HG02943 (cell line): ENCODE data around the gene MYH10.

Experiments used
- ATAC-seq: cut with Tn5 transposase; IDR thresholded peaks from one replicate; pipeline ENCODE4 v1.9.1; 2021; ENCODE audit warnings: mild to moderate bottlenecking, low read depth, moderate library complexity; ENCODE audit not compliant: unreplicated experiment

MYH10 gene

DNA sequence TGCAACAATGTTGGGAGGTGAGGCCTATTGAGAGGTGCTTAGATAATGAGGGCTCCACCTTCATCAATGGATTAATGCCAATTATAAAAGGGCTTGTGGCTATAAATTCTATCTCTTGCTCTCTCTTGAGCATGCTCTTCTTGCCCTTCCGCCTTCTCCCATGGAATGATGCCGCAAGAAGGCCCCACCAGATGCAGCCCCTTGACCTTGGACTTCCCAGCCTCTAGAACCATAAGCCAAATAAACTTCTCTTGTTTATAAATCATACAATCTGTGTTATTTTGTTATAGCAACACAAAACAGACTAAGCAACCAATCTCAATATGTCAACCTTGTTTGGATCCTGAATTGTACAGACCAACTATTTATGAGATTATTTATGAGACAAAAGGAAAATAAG lies 20.0 kb downstream of the MYH10 start:
- ATAC-seq: no peak

DNA sequence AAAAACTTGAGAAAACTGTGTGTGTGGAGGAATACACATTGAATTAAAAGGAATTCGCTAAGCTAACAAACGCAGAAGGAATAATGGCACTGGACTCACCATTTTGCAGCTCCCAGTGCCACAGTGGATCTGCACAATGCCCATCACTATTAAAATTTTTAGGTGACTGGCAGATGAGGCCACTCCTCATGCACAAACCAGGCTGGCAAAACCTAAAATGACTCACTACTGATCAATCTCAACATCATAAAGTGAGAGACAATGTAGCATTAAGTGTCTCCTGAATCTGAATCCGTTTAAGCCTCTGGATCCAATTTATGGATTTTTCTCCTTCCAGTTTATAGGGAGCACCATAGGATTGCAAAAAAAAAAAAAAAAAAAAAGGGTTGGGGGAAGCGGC lies 20.6 kb downstream of the MYH10 start:
- no peak for ATAC-seq

- ATAC-seq: no peak
These were observed 22.5 kb downstream of the MYH10 start for GRCh38 chr17:8608001-8608400.

GRCh38 chr17:8606401-8606800 lies 24.1 kb downstream of the MYH10 start:
- ATAC-seq: no peak

DNA sequence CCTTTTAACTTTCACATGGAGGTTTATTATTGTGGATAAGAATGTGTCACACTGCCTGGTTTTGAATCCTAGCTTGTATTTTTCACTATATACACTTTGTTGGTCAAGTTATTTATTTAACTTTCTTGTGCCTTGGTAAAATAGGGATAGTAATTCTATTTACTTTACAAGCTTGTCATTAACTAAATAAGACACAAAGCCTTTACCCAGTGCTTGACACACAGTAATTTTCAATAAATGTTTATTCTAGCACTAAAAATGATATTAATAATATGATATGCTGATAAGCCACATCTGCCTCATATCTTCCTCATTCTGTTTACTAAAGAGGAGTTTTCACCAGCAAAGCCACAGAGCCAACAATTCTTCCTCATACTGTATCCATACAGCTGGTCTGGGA lies 27.8 kb downstream of the MYH10 start:
- ATAC-seq: no peak

- ATAC-seq: no peak
These were observed 31.0 kb downstream of the MYH10 start for GRCh38 chr17:8599351-8600011.

DNA sequence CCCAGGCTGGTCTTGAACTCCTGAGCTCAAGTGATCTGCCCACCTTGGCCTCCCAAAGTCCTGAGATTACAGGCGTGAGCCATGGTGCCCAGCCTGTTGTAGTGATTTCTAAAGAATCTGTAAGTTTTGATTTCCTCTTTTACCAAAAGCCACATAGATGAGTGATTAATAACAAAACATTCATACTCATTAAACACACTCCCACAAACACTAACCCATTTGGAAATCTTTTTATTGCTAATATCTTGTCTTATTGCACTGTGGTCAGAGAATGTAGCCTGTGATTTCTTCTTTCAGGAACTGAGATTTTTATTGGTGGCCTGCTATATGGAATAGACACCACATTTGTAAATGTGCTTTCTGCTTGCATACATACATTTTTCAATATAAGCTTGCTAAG lies 31.6 kb downstream of the MYH10 start:
- no peak for ATAC-seq

DNA sequence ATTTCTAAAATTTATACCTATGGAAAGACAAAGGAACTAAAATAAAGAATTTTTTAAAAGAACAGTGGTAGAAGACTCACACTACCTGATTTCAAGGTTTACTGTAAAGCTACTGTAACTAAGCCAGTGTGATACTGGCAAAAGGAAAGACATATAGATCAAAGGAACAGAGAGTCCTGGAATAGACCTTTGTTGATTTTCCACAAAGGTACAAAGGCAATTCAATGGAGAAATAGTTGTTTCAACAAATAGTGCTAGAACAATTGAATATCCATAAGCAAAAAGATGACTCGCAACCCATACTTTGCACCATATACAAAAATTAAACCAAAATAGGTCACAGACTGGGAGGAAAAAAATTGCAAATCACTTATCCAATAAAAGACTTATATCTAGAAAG lies 36.7 kb downstream of the MYH10 start:
- ATAC-seq: no peak

DNA sequence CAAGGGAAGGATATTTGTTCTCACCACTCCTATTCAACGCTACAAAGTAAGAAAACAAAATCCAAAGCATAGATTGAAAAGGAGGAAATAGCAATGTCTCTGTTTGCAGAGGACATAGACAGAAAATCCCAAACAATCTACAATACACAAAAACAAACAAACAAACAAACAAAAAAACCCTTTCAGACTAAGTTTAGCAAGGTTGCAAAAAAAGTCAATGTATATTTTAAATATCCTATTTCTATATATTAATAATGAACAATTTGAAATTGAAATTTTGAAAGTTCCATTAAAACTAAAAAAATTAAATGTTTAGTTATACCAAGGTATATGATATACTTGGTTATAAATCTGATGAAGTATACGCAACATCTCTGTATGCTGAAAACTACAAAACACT lies 37.2 kb downstream of the MYH10 start:
- ATAC-seq: no peak

DNA sequence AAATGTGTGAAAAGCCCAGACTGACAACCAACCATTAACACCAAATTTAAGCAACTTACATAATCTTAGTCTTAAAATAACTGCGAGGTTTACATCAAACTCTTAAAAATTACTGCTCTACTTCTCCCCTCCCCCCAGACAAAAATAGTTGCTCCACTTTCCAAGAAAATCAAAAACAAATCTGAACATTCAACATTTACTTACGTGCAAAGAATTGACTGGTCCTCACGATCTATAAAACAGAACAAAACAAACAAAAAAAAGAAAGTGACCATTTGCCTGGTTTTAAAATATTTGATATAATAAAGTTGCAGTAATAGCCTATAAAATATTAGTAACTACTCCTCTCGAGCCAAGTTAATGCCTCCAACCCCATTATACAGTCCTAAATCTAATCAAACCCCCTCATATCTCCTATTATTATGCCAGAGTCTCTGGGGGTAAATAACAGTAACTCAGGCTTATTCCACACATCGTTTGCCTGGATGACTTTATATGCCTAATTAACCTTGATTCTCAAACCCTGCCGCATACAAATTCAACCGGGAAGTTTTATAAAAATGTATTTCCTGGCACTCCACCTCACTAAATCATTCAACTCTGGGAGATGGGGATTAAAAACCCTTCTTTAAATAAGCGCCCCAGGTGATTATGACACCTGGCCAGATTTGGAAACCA lies 41.5 kb downstream of the MYH10 start:
- ATAC-seq: no peak

DNA sequence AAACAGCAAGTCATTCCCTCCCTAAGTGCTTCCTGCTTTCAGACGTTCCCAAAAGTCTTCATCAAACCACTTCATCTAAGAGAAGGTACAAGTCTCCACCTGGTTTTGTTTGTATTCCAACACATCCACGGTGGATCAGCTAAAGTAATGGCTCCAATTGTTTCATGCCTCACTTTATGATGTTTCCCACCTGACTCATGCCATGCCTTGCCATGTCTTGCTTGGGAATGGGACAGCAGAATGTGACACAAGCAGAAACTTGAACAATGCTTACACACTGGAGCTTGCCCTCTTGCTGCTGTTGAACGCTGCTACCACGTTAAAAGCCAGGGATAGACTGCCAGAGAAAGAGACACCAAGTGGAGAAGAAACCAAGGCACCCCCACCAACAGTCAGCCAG lies 43.8 kb downstream of the MYH10 start:
- ATAC-seq: no peak

- no peak for ATAC-seq
These were observed 44.6 kb downstream of the MYH10 start for GRCh38 chr17:8585911-8586310.

GRCh38 chr17:8583954-8584353 lies 46.6 kb downstream of the MYH10 start:
- no peak for ATAC-seq

GRCh38 chr17:8580952-8581658 lies 49.4 kb downstream of the MYH10 start:
- no peak for ATAC-seq

GRCh38 chr17:8577868-8578267 lies 52.7 kb downstream of the MYH10 start:
- no peak for ATAC-seq

DNA sequence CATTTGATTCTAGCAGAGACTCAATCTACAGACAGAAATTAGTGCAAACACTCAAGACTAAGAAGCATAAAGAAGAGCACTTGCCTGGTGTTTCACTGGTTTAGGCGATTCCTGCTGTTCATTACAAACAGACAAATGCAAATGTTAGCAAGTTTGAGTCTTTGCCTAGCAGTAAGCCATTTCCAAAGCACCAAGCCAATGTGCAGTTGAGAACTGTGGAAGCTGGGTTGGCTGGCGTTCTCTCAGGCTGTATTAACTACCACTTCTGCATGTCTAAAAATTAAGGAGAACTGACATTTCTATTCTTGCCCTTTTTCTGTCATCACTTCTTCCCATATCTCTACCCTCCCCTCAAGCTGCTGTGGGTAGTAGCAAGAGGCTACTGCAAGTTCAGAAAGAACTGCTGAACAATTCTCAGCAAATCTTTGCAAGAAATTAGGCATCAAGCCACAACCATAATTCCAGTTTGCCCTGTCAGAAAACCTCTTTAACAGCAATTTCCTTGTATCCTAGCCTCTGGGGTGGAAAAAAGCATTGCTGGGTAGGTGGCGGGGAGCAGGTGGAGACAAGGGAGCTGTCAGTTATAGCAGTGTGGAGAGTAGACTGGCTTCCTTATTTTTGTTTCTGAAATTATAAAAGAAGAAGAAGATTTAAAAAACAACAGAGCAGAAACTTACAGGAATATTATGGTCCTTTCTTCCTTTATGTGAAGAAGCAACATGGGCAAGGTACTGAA lies 53.8 kb downstream of the MYH10 start:
- ATAC-seq: no peak

DNA sequence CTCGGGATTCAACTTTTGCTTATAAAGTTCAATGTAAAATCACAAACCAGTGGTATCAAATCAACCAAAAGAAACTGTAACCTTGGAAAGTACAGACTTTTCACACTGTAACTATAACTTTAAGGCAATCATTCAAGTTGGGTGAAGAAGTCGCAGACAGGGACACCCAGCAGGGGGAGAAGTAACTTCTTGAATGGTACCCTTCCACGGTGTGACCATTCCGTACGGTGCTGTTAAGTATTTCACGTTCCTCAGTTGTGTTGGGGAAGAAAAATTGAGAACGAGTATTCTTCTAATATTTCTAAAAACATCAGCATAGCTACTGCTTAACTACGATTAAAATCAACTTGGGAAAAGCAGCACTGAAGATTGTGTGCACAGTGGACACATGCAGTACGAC lies 55.8 kb downstream of the MYH10 start:
- ATAC-seq: no peak

GRCh38 chr17:8572764-8573163 lies 57.8 kb downstream of the MYH10 start:
- no peak for ATAC-seq

DNA sequence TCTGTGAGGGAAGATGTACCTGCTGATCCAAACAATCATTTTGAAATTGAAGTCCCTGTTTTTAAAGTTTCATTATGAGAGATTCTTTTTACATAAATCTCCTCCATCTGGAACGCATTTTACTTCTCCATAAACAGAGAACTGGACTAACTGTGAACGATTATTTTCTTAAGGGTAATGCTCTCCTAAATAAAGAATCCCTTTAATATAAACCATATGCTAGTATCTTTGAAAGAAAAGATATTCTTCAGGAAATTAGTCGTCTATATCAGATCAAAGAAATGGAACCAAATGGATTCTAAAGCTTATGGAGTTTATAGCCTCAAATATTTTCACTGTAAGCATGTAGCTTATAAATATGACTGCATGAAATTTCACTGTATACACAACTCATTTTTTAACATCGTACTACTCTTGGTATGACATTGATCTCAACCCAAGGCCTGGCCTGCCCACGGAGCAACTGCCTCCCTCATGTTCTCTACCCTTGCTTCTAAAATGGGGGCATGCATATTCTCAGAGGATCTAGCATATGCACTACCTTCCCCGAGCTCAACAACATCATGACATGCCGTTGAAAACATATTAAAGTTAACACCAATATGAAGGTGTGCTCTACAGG lies 66.4 kb downstream of the MYH10 start:
- no peak for ATAC-seq

DNA sequence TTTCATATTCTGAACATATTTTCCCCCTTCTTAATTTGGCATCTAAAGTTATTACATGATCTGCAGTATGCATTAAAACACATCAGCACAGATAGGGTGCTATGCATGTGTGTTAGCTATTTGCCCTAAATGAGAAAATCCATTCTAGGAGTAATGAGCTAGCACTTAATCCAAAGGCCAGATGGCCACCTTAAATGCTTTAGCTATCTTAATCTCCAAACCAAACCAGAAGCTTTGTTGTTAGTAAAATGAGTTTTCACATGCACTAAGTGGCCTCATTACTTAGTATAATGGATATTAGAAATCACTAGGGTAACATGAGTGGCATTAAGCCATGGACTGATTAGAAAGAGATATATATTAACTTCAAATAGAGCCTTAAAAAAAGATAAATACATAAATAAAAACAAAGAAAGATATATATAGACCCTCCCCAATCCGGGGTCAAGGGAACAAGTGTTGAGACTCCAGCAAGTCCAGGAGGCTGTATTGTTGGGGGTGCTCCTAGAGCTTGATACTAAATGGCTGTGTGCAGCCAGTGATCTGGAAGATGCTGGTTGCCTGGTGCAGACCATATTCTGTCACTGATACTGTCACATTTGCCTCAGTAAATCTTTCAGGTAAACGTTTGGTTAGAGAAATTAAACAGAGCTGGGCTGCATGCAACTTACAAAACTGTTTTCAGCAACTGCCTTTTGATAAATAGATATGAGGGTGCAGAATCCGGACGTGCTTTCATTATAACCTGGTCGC lies 67.3 kb downstream of the MYH10 start:
- ATAC-seq: no peak
